Measurements from ENCODE around the gene STYK1.

GRCh38 chr12:10721651-10722501, 48.0 kb upstream of the STYK1 start:
- TF ChIP-seq, protein P1, sequence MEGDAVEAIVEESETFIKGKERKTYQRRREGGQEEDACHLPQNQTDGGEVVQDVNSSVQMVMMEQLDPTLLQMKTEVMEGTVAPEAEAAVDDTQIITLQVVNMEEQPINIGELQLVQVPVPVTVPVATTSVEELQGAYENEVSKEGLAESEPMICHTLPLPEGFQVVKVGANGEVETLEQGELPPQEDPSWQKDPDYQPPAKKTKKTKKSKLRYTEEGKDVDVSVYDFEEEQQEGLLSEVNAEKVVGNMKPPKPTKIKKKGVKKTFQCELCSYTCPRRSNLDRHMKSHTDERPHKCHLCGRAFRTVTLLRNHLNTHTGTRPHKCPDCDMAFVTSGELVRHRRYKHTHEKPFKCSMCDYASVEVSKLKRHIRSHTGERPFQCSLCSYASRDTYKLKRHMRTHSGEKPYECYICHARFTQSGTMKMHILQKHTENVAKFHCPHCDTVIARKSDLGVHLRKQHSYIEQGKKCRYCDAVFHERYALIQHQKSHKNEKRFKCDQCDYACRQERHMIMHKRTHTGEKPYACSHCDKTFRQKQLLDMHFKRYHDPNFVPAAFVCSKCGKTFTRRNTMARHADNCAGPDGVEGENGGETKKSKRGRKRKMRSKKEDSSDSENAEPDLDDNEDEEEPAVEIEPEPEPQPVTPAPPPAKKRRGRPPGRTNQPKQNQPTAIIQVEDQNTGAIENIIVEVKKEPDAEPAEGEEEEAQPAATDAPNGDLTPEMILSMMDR (IDR thresholded peaks at IDR 0.05) = no peak
- TF ChIP-seq POLR2AphosphoS5 (IDR thresholded peaks at IDR 0.05) = peak; percentile 85 to 98 (median 97)

Data from stomach (tissue), 4 donors.